Mucosa of descending colon (tissue), 3 donors: ENCODE results near the gene LAMA2. TPM values are rescaled to one million over a fixed set of nuclear protein-coding genes. Genes with fewer than 3 reads are reported as not detected.

ENCODE experiments used
- ATAC-seq: fragments of 200-7000 bp; cut with Tn5 transposase; one replicate; pipeline ENCODE4 v1.9.1; 2020; ENCODE audit warnings: mild to moderate bottlenecking, moderate library complexity
- DNase-seq, 3 donors: peaks; one replicate each; pipeline ENCODE4 v3.0.0-alpha.2; 2020
- H3K36me3 ChIP-seq: fragments of 200-600 bp; one replicate; pipeline ENCODE4 v1.8.0; 2021; ENCODE audit warnings: low read depth, mild to moderate bottlenecking
- H3K4me1 ChIP-seq: fragments of 200-600 bp; one replicate; pipeline ENCODE4 v1.8.0; 2021; ENCODE audit warnings: low read depth, mild to moderate bottlenecking
- H3K4me3 ChIP-seq: fragments of 200-600 bp; one replicate; pipeline ENCODE4 v1.8.0; 2021; ENCODE audit warnings: mild to moderate bottlenecking
- H3K9me3 ChIP-seq: fragments of 200-600 bp; one replicate; pipeline ENCODE4 v1.8.0; 2021; ENCODE audit warnings: mild to moderate bottlenecking
- CTCF ChIP-seq: fragments of 200-600 bp; IDR thresholded peaks from one replicate; pipeline ENCODE4 v1.8.0; 2022; ENCODE audit warnings: antibody characterized with exemption, mild to moderate bottlenecking
- intact Hi-C, 2 donors: fragments of 100-400 bp; cut with DNase I in 1 of 2; cut with micrococcal nuclease in 1 of 2; formaldehyde crosslinking; loops; one replicate each; pipeline versions ENCODE4 v1.11.0 to v1.11.1; 2022; cut with DNase I, micrococcal nuclease
- total RNA-seq, 3 donors: library from RNA; stranded (reverse); fragmentation: NEBNext Ultra II Directional in 2 of 3; extraction: Animal tissue kit (Norgen Biotek cat#: 25700) in 2 of 3; gene quantifications; one replicate each; pipeline versions ENCODE4 v1.2.1 to v1.2.4, GENCODE V29; 2021 to 2023
- donor health status: DM: no; HTN: no; CAD: no; lungs with moderate emphysema.
- donor health status: DM: no; HTN: no; CAD: no.
- donor health status: DM: no; HTN: yes; CAD: no.

LAMA2 gene
- total RNA-seq, 3 donors from 2014 or later: 3.6 to 29.4 (median 18.4) TPM

GRCh38 chr6:129239825-129240491 is 357.0 kb downstream of the LAMA2 start:
- ATAC-seq: no peak
- intact Hi-C loops: no loop called here

GRCh38 chr6:129240492-129240853 is 357.5 kb downstream of the LAMA2 start:
- H3K4me3 ChIP-seq: no peak overlapping the region
- H3K4me1 ChIP-seq: no peaks in the 10 kb centered on the region
- ATAC-seq (no peak), DNase-seq (no peak)
- no peak for TF ChIP-seq CTCF
- no peaks in the 10 kb centered on the region for H3K9me3 ChIP-seq
- intact Hi-C loops: no loop called here
- H3K36me3 ChIP-seq: no peaks in the 10 kb centered on the region

More at GRCh38 chr6:129239825-129240491, 357.0 kb downstream of the LAMA2 start:
- Histone ChIP-seq H3K4me1 (no peaks in the 10 kb centered on the region), H3K9me3 (no peaks in the 10 kb centered on the region), H3K36me3 (no peaks in the 10 kb centered on the region), H3K4me3 (no peak overlapping the region)
- TF ChIP-seq CTCF: no peak
- no peak for DNase-seq

GRCh38 chr6:129242546-129242945 is 359.6 kb downstream of the LAMA2 start:
- H3K4me1 ChIP-seq: no peaks in the 10 kb centered on the region
- H3K4me3 ChIP-seq: no peak overlapping the region
- no peak for TF ChIP-seq CTCF
- no peak for ATAC-seq
- no peak for DNase-seq
- H3K9me3 ChIP-seq: no peaks in the 10 kb centered on the region
- H3K36me3 ChIP-seq: no peaks in the 10 kb centered on the region
- intact Hi-C loops: no loop called here

- intact Hi-C loops: no loop called here
- DNase-seq (no peak), ATAC-seq (no peak)
- Histone ChIP-seq H3K36me3 (no peaks in the 10 kb centered on the region), H3K9me3 (no peaks in the 10 kb centered on the region), H3K4me1 (no peaks in the 10 kb centered on the region), H3K4me3 (no peak overlapping the region)
- no peak for TF ChIP-seq CTCF
Measured at GRCh38 chr6:129243377-129243776, 360.4 kb downstream of the LAMA2 start.

- intact Hi-C loops: no loop called here
- TF ChIP-seq CTCF: no peak
- no peak for ATAC-seq
- no peak for DNase-seq
- Histone ChIP-seq H3K4me1 (no peaks in the 10 kb centered on the region), H3K9me3 (no peaks in the 10 kb centered on the region), H3K4me3 (no peak overlapping the region), H3K36me3 (no peaks in the 10 kb centered on the region)
Measured at GRCh38 chr6:129248946-129249345, 366.0 kb downstream of the LAMA2 start.
